Adrenal gland (tissue), 12 donors: ENCODE measurements around the gene CCDC97. TPM values are rescaled to one million over a fixed set of nuclear protein-coding genes. Genes with fewer than 3 reads are reported as not detected.

ENCODE experiments used
- DNase-seq, 7 donors: peaks; one replicate each; pipeline ENCODE4 v3.0.0-alpha.2; 2019 to 2020
- H3K27ac ChIP-seq, 5 donors: fragments of 200-600 bp; sonication (generic) in 4 of 5; 1 replicate in 3 of 5; 2 replicates in 2 of 5; pipeline versions ENCODE4 v1.5.1 to v1.8.0; 2016 to 2020; ENCODE audit warnings: mild to moderate bottlenecking in 1 of 5
- H3K27me3 ChIP-seq: fragments of 200-600 bp; 2 replicates; pipeline ENCODE4 v1.8.0; 2021
- H3K36me3 ChIP-seq, 2 donors: fragments of 200-600 bp; replicated peaks in 1 of 2; 1 replicate in 1 of 2; 2 replicates in 1 of 2; pipeline versions ENCODE4 v1.5.1 to v1.8.0; 2018 to 2022
- H3K4me1 ChIP-seq, 2 donors: fragments of 200-600 bp; replicated peaks in 1 of 2; 1 replicate in 1 of 2; 2 replicates in 1 of 2; pipeline versions ENCODE4 v1.5.1 to v1.8.0; 2018 to 2021
- H3K4me3 ChIP-seq, 4 donors: fragments of 200-600 bp; sonication (generic) in 3 of 4; one replicate each; pipeline ENCODE4 v1.5.1; 2016 to 2018
- H3K9me3 ChIP-seq, 3 donors: fragments of 200-600 bp; sonication (generic) in 1 of 3; replicated peaks in 1 of 3; 1 replicate in 2 of 3; 2 replicates in 1 of 3; pipeline versions ENCODE4 v1.5.1 to v1.8.0; 2016 to 2021
- POLR2A ChIP-seq, 2 donors: fragments of 450-650 bp; IDR thresholded peaks; one replicate each; pipeline ENCODE4 v1.6.1; 2017; ENCODE audit warnings: antibody characterized with exemption in 2 of 2, mild to moderate bottlenecking in 2 of 2, moderate library complexity in 1 of 2
- WGBS, 4 donors: extraction: QIAGEN DNeasy Blood & Tissue Kit in 2 of 4; methylation state at CpG; one replicate each; pipeline versions ENCODE4 v1.1.5 to v1.1.7; 2013 to 2017; 5-methylcytosine and 5-hydroxymethylcytosine counted together
- intact Hi-C, 2 donors: fragments of 100-400 bp; cut with DNase I; formaldehyde crosslinking; loops; one replicate each; pipeline versions ENCODE4 v1.14.1 to v1.15.0; 2022 to 2023
- polyA plus RNA-seq, 3 donors: library from polyadenylated mRNA; stranded (reverse); fragments of 200-250 nt in 2 of 3; fragments of 350-450 nt in 1 of 3; fragmentation: Illumina TruSeq in 1 of 3; extraction: RNeasy Lipid Tissue Mini Kit (QIAGEN cat#74804) in 1 of 3; gene quantifications; one replicate each; pipeline ENCODE4 v1.2.3, GENCODE V29; 2013 to 2014
- total RNA-seq, 9 donors: library from RNA; depleted of rRNA in 4 of 9; stranded (reverse); fragments of >200 nt in 4 of 9; fragments of 120-200 nt in 1 of 9; fragmentation: NEBNext Ultra II Directional in 1 of 9; extraction: Animal tissue kit (Norgen Biotek cat#: 25700) in 1 of 9; gene quantifications; one replicate each; pipeline versions ENCODE4 v1.1.0 to v1.2.4, GENCODE V29; 2013 to 2023
- TF ChIP-seq, protein P1 (sequence below), 6 experiments: fragments of 450-650 bp in 4 of 6; fragments of 200-600 bp in 2 of 6; sonication (generic) in 1 of 6; IDR thresholded peaks; 1 replicate in 5 of 6; 2 replicates in 1 of 6; pipeline versions ENCODE4 v1.5.1 to v1.8.0; 2016 to 2021; ENCODE audit warnings: antibody characterized with exemption in 6 of 6, mild to moderate bottlenecking in 2 of 6, moderate library complexity in 1 of 6
- donor health status: healthy with polysubstance abuse.
- donor health status: Bipolar disorder and iron deficiency.
- donor health status: DM: yes; HTN: yes; CAD: no.
- donor health status: DM: no; HTN: no; CAD: no.
- donor health status: DM: no; HTN: no; CAD: no.
- donor health status: DM: yes; HTN: yes; CAD: no.

The CCDC97 gene
- total and polyA plus RNA-seq, 12 donors = 8.2 to 25.6 (median 16.4) TPM

DNA sequence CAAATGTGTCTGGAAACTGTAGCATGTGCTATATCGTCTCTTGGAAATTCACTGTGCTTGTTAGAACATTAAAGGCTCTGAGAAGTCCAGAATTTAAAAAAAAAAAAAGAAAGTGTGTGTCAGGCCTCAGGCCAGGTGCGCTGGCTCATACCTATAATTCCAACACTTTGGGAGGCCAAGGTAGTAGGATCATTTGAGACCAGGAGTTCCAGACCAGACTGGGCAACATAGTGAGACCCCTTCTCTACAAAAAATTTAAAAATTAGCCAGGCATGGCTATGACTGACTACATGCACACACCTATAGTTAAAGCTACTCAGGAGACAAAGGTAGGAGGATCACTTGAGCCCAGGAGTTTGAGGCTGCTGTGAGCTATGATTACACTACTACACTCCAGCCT lies 40.9 kb upstream of the CCDC97 start:
- H3K27me3 ChIP-seq = no peaks in the 10 kb centered on the region
- peaks cover 0 to 60% of the 10 kb centered on the region in 2 donors for H3K36me3 ChIP-seq
- intact Hi-C loops = no loop called here
- WGBS, 4 donors = 92 to 96% (median 93%) methylated on average over 2 of the region's 2 CpGs
- peaks cover 20 to 30% of the 10 kb centered on the region in 2 donors for H3K4me1 ChIP-seq
- H3K4me3 ChIP-seq = no peak overlapping the region
- TF ChIP-seq, protein P1, sequence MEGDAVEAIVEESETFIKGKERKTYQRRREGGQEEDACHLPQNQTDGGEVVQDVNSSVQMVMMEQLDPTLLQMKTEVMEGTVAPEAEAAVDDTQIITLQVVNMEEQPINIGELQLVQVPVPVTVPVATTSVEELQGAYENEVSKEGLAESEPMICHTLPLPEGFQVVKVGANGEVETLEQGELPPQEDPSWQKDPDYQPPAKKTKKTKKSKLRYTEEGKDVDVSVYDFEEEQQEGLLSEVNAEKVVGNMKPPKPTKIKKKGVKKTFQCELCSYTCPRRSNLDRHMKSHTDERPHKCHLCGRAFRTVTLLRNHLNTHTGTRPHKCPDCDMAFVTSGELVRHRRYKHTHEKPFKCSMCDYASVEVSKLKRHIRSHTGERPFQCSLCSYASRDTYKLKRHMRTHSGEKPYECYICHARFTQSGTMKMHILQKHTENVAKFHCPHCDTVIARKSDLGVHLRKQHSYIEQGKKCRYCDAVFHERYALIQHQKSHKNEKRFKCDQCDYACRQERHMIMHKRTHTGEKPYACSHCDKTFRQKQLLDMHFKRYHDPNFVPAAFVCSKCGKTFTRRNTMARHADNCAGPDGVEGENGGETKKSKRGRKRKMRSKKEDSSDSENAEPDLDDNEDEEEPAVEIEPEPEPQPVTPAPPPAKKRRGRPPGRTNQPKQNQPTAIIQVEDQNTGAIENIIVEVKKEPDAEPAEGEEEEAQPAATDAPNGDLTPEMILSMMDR (IDR thresholded peaks at IDR 0.05) = no peak
- no peak for TF ChIP-seq POLR2A (IDR thresholded peaks at IDR 0.05)
- no peaks in the 10 kb centered on the region for H3K9me3 ChIP-seq
- H3K27ac ChIP-seq = peak overlapping the region in 1 of 5 donors; percentile 6
- no peak for DNase-seq

DNA sequence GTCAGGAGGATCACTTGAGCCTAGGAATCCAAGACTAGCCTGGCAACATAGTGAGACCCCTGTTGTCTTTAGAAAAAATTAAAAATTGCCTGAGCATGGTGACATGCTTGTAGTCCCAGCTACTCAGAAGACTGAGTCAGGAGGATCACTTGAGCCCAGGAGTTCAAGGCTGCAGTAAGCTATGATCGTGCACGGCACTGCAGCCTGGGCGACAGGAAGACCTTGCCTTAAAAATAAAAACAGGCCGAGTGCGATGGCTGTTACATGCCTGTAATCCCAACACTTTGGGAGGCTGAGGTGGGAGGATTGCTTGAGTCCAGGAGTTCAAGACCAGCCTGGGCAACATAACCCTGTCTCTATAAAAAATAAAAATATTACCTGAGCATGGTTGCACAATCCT lies 40.4 kb upstream of the CCDC97 start:
- TF ChIP-seq, protein P1 (IDR thresholded peaks at IDR 0.05) = no peak
- TF ChIP-seq POLR2A (IDR thresholded peaks at IDR 0.05) = no peak

DNA sequence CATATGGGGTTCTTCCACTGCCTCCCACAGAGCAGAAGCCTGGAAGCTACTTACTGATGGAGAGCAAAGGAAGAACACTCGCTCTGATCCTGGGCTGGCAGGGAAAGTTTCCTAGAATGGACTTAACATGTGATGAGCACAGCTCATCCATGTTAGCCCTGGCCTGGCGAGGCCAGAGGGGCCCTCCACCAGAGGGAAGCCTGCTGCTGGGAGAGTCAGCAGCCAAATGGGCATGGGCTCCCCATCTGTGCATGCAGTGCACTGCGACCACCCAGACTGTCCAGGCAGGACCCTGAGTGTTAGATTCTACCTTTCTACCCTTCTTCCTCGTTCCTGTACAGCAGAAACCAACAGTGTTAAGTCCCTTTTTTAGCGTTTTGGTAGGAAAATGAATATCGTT lies 36.9 kb upstream of the CCDC97 start:
- no peak overlapping the region for H3K4me3 ChIP-seq
- 84 to 89% (median 86%) methylated on average over 5 to 6 of the region's 6 CpGs for WGBS, 4 donors
- peaks cover 0 to 100% of the 10 kb centered on the region in 2 donors for H3K36me3 ChIP-seq
- H3K4me1 ChIP-seq = peaks cover 0 to 7% of the 10 kb centered on the region in 2 donors
- intact Hi-C loops = no loop called here
- TF ChIP-seq, protein P1 (IDR thresholded peaks at IDR 0.05) = no peak
- no peak for TF ChIP-seq POLR2A (IDR thresholded peaks at IDR 0.05)
- DNase-seq = no peak
- no peaks in the 10 kb centered on the region for H3K27me3 ChIP-seq
- no peaks in the 10 kb centered on the region for H3K9me3 ChIP-seq
- no peak overlapping the region for H3K27ac ChIP-seq

More for the DNA sequence above, 40.4 kb upstream of the CCDC97 start:
- Histone ChIP-seq H3K4me1 (peaks cover 20 to 30% of the 10 kb centered on the region in 2 donors), H3K9me3 (no peaks in the 10 kb centered on the region), H3K27me3 (no peaks in the 10 kb centered on the region), H3K36me3 (peaks cover 0 to 65% of the 10 kb centered on the region in 2 donors), H3K27ac (peak overlapping the region in 1 of 5 donors; percentile 6), H3K4me3 (no peak overlapping the region)
- peak in 3 of 7 donors; percentile 37 to 53 (median 52) for DNase-seq
- WGBS, 4 donors = 51 to 65% (median 56%) methylated on average over 5 of the region's 5 CpGs
- intact Hi-C loops = no loop called here

DNA sequence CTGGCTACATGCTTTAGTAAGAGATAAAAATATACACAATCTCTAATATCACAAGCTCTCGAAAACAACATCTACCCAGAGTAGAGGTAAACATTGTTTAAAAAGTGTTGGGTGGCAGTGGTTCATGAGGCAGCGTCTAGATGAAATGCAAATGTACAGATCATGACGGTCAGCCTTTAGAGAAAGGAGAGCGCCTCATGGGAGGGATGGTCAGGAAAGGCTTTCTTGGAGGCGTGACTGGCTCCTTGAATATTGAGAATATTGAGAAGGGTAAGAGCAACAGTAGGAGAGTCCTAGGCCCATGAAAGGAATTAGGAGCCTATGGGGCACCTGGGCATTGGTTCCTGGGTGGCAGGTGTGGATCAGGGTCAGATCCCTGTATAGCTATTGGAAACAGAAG lies 35.2 kb upstream of the CCDC97 start:
- no peak for TF ChIP-seq POLR2A (IDR thresholded peaks at IDR 0.05)
- TF ChIP-seq, protein P1 (IDR thresholded peaks at IDR 0.05) = no peak
- no peak overlapping the region for H3K27ac ChIP-seq
- intact Hi-C loops = no loop called here

More for the DNA sequence above, 35.2 kb upstream of the CCDC97 start:
- WGBS, 4 donors = 88 to 93% (median 92%) methylated on average over 5 of the region's 5 CpGs
- no peaks in the 10 kb centered on the region for H3K9me3 ChIP-seq
- no peak for DNase-seq
- peaks cover 0 to 100% of the 10 kb centered on the region in 2 donors for H3K36me3 ChIP-seq
- H3K27me3 ChIP-seq = no peaks in the 10 kb centered on the region
- peaks cover 0 to 4% of the 10 kb centered on the region in 2 donors for H3K4me1 ChIP-seq
- no peak overlapping the region for H3K4me3 ChIP-seq
